Transverse colon (tissue), 4 donors: Measurements from ENCODE around the gene UBQLN4. TPM values are rescaled to one million over a fixed set of nuclear protein-coding genes. Genes with fewer than 3 reads are reported as not detected.

Experiments
- DNase-seq: peaks from one replicate; pipeline ENCODE4 v3.0.0-alpha.2; 2019
- H3K27ac ChIP-seq, 4 donors: fragments of 200-600 bp; sonication (generic); 2 replicates each; pipeline ENCODE4 v1.5.1; 2016 to 2018; ENCODE audit warnings: inconsistent platforms in 4 of 4
- H3K27me3 ChIP-seq: fragments of 200-600 bp; sonication (generic); 2 replicates; pipeline ENCODE4 v1.5.1; 2017; ENCODE audit warnings: inconsistent platforms
- H3K36me3 ChIP-seq, 4 donors: fragments of 200-600 bp; sonication (generic); 2 replicates each; pipeline ENCODE4 v1.5.1; 2017 to 2019; ENCODE audit warnings: inconsistent platforms in 4 of 4
- H3K4me1 ChIP-seq, 4 donors: fragments of 200-600 bp; sonication (generic); 2 replicates each; pipeline ENCODE4 v1.5.1; 2017 to 2020; ENCODE audit warnings: inconsistent platforms in 4 of 4
- H3K4me3 ChIP-seq, 4 donors: fragments of 200-600 bp; sonication (generic); 1 replicate in 1 of 4; 2 replicates in 3 of 4; pipeline versions ENCODE4 v1.5.1 to v1.6.1; 2017 to 2019; ENCODE audit warnings: inconsistent platforms in 4 of 4
- H3K9me3 ChIP-seq, 2 donors: fragments of 200-600 bp; sonication (generic); 2 replicates each; pipeline ENCODE4 v1.5.1; 2017 to 2019; ENCODE audit warnings: inconsistent platforms in 2 of 2
- EP300 ChIP-seq: sonication (generic); formaldehyde crosslinking; IDR thresholded peaks from one replicate; pipeline ENCODE4 v1.6.1; 2017; ENCODE audit warnings: antibody characterized with exemption, low read depth
- POLR2A ChIP-seq: fragments of 450-650 bp; IDR thresholded peaks from one replicate; pipeline ENCODE4 v1.6.1; 2016; ENCODE audit warnings: antibody characterized with exemption, mild to moderate bottlenecking, moderate library complexity
- POLR2AphosphoS5 ChIP-seq, 3 donors: sonication (generic); formaldehyde crosslinking; IDR thresholded peaks; one replicate each; pipeline ENCODE4 v1.6.1; 2016; ENCODE audit warnings: antibody characterized with exemption in 3 of 3
- WGBS, 2 donors: methylation state at CpG; one replicate each; pipeline ENCODE4 v1.1.5; 2018; ENCODE audit warnings: low coverage in 1 of 2; 5-methylcytosine and 5-hydroxymethylcytosine counted together
- in situ Hi-C, 4 donors: fragments of 200-750 bp; cut with MboI; loops; one replicate each; pipeline versions ENCODE4 v1.15.0 to v1.15.1; 2017; ENCODE audit warnings: low sequenced_read_pairs in 3 of 4, low pct_ligation_motif_present in 1 of 4, low pct_unique_long_range_greater_than_20kb in 1 of 4
- intact Hi-C: fragments of 100-400 bp; cut with DNase I; formaldehyde crosslinking; loops from one replicate; pipeline ENCODE4 v1.15.1; 2023; ENCODE audit warnings: low total_unique reads
- total RNA-seq, 4 donors: library from RNA; depleted of rRNA; stranded (reverse); fragments of >200 nt; gene quantifications; one replicate each; pipeline ENCODE4 v1.1.0, GENCODE V29; 2016
- TF ChIP-seq, protein P1 (sequence below), 5 experiments: fragments of 200-600 bp in 3 of 5; fragments of 450-650 bp in 2 of 5; sonication (generic) in 3 of 5; IDR thresholded peaks; 1 replicate in 2 of 5; 2 replicates in 3 of 5; pipeline ENCODE4 v1.5.1; 2016 to 2017; ENCODE audit warnings: antibody characterized with exemption in 5 of 5, inconsistent platforms in 3 of 5, mild to moderate bottlenecking in 2 of 5, moderate library complexity in 1 of 5

The UBQLN4 gene
- total RNA-seq, 4 donors from 2014 or later = 7.9 to 21.3 (median 16.1) TPM

DNA sequence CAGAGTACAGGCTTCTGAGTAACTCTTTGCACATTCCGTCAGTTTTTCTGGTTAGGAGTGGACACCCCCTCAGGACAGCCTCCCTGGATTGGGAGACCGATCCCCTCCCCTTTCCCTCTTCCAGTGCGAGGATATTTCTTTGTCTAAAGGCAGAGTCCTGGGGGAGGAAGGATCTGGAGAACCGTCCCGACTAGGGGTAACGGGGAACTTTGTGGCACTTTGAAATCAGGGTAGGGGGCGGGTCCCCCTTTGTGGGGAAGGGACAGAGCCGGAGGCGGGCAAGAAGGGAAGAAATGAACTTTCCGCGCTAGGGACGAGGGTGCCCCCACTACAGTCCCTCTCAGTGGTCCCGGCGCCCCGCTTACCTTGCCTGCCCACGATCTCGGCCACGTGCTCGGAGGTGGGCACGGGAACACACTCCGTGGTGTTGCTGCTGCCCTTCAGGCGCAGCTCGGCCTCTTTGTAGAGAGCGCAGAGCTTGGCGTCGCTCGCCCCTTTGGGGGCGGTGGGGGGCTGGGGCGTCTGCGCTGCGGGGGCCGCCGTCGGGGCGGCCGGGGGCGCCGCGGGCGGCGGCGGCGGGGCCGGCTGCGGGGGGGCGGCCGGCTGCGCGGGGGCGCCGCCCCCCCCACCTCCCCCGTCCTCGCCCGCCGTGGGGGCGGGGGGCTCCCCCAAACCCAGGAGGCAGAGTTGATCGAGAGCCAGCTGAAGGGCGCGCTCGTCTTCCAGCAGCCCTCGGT, 27.8 kb upstream of the UBQLN4 start:
- Histone ChIP-seq H3K36me3 (no peaks in the 10 kb centered on the region), H3K4me1 (peaks cover 0 to 27% (median 16%) of the 10 kb centered on the region in 4 donors), H3K27ac (no peak overlapping the region), H3K9me3 (no peaks in the 10 kb centered on the region), H3K4me3 (peak overlapping the region; percentile 53 to 90 (median 69)), H3K27me3 (no peaks in the 10 kb centered on the region)
- in situ Hi-C loops (loop anchor here in 1 of 4 donors (25.0 kb wide), 1 partner anchor 131 kb away; the partner anchor contains the start of gene PMF1), intact Hi-C loops (no loop called here)
- no peak for DNase-seq
- 9 to 14% methylated on average over 7 to 28 of the region's 61 CpGs for WGBS, 2 donors
- TF ChIP-seq POLR2A (no peak), EP300 (no peak), POLR2AphosphoS5 (IDR thresholded peaks at IDR 0.05) (no peak)
- TF ChIP-seq, protein P1, sequence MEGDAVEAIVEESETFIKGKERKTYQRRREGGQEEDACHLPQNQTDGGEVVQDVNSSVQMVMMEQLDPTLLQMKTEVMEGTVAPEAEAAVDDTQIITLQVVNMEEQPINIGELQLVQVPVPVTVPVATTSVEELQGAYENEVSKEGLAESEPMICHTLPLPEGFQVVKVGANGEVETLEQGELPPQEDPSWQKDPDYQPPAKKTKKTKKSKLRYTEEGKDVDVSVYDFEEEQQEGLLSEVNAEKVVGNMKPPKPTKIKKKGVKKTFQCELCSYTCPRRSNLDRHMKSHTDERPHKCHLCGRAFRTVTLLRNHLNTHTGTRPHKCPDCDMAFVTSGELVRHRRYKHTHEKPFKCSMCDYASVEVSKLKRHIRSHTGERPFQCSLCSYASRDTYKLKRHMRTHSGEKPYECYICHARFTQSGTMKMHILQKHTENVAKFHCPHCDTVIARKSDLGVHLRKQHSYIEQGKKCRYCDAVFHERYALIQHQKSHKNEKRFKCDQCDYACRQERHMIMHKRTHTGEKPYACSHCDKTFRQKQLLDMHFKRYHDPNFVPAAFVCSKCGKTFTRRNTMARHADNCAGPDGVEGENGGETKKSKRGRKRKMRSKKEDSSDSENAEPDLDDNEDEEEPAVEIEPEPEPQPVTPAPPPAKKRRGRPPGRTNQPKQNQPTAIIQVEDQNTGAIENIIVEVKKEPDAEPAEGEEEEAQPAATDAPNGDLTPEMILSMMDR (IDR thresholded peaks at IDR 0.05) = no peak

DNA sequence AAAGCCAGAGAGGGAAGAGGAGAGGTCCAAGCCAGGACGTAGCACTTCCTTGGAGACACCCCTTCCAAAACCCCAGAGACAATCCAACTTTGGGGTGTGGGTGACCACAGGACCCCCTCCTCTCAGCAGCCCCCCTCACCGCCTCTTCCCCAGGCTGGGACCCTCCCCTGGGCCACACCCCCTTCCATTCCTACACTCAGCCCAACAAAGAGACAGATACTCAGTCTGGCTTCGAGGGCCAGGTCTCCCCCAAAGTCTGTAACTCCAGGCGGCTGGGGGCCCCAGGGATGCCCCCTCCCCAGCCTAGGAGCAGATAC, 27.2 kb upstream of the UBQLN4 start:
- H3K4me1 ChIP-seq = peaks cover 0 to 27% (median 17%) of the 10 kb centered on the region in 4 donors
- intact Hi-C loops = no loop called here
- no peaks in the 10 kb centered on the region for H3K27me3 ChIP-seq
- TF ChIP-seq EP300 (no peak), POLR2AphosphoS5 (IDR thresholded peaks at IDR 0.05) (no peak), POLR2A (no peak)
- TF ChIP-seq, protein P1 (IDR thresholded peaks at IDR 0.05) = no peak
- in situ Hi-C loops = loop anchor here in 1 of 4 donors (25.0 kb wide), 1 partner anchor 131 kb away; the partner anchor contains the start of gene PMF1
- no peaks in the 10 kb centered on the region for H3K9me3 ChIP-seq
- no peaks in the 10 kb centered on the region for H3K36me3 ChIP-seq
- 59% methylated on average over 4 of the region's 4 CpGs; no CpG with 5 or more reads in 1 of the 2 donors for WGBS, 2 donors
- no peak overlapping the region for H3K4me3 ChIP-seq
- H3K27ac ChIP-seq = no peak overlapping the region
- DNase-seq = no peak

DNA sequence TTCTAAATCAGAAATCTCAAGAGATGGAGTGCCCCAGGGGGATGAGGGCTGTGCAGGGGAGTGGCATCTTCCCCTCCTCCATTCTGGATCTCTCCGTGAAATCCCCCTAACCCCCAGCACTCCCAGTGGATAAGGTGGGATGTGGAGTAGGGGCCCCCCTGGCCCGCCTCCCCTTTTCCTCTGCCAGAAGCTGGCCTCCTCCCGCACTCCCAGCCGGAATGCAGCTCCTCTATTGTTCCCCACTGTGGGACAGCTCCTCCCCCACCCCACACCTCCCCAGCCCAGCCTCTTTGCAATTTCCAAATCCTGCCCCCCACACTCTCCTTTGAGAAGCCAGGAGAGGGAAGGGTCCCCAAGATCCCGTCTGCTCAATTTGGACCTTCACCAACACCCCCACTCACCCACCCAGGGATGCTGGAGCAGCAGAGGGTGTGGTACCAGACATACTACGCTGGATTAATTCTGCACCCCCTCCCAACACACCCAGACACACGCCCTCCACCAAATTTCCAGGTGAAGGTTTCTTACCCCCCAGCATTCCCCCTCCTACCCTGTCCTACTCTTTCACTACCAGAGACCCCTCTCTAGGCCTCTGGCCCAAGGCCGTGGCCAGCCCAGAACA, 26.8 kb upstream of the UBQLN4 start:
- Histone ChIP-seq H3K4me1 (peaks cover 0 to 27% (median 19%) of the 10 kb centered on the region in 4 donors), H3K4me3 (no peak overlapping the region), H3K9me3 (no peaks in the 10 kb centered on the region), H3K27me3 (no peaks in the 10 kb centered on the region), H3K36me3 (no peaks in the 10 kb centered on the region), H3K27ac (no peak overlapping the region)
- no peak for DNase-seq
- intact Hi-C loops (no loop called here), in situ Hi-C loops (loop anchor here in 1 of 4 donors (25.0 kb wide), 1 partner anchor 132 kb away; the partner anchor contains the start of gene PMF1)
- TF ChIP-seq, protein P1 (IDR thresholded peaks at IDR 0.05) = no peak
- TF ChIP-seq EP300 (no peak), POLR2AphosphoS5 (IDR thresholded peaks at IDR 0.05) (no peak), POLR2A (no peak)
- 71% methylated on average over 8 of the region's 8 CpGs; no CpG with 5 or more reads in 1 of the 2 donors for WGBS, 2 donors

DNA sequence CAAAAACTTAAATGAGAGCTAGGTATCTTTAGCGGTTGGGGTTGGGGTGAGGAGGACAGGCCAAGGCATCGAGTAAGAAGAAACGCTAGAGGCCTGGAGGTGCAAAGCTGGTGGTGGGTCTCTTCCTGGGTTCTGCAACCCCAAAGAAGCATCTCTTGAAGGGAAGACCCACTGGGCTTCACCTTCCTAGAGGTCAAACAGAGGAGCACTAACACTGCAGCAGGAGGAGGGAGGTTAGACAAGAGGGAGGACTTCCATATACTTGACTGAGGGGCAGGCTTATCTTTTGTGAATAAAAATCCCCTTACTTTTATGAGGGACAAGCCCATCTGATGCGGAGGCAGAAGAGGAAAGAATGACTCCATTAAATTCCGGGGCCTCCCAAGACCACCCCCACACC, 26.2 kb upstream of the UBQLN4 start:
- Histone ChIP-seq H3K4me1 (peaks cover 0 to 27% (median 19%) of the 10 kb centered on the region in 4 donors), H3K9me3 (no peaks in the 10 kb centered on the region), H3K27me3 (no peaks in the 10 kb centered on the region), H3K36me3 (no peaks in the 10 kb centered on the region), H3K4me3 (no peak overlapping the region), H3K27ac (no peak overlapping the region)
- TF ChIP-seq POLR2AphosphoS5 (IDR thresholded peaks at IDR 0.05) (no peak), POLR2A (no peak), EP300 (no peak)
- TF ChIP-seq, protein P1 (IDR thresholded peaks at IDR 0.05) = no peak
- in situ Hi-C loops (loop anchor here in 1 of 4 donors (25.0 kb wide), 1 partner anchor 133 kb away; the partner anchor contains the start of gene PMF1), intact Hi-C loops (no loop called here)
- no peak for DNase-seq
- 81 to 90% methylated on average over 2 to 5 of the region's 5 CpGs for WGBS, 2 donors
